Immature natural killer cell (primary cell): Measurements from ENCODE around the gene EPHB2. TPM values are rescaled to one million over a fixed set of nuclear protein-coding genes. Genes with fewer than 3 reads are reported as not detected.

ENCODE experiments used
- DNase-seq, 3 donors: peaks; one replicate each; pipeline ENCODE4 v3.0.0; 2022; ENCODE audit warnings: mixed read lengths in 1 of 3
- H3K27ac Mint-ChIP-seq, 6 donors: one replicate each; pipeline ENCODE4 v1.8.0; 2020; ENCODE audit warnings: mixed read lengths in 6 of 6, mild to moderate bottlenecking in 5 of 6, inconsistent platforms in 4 of 6, moderate library complexity in 3 of 6
- H3K27me3 Mint-ChIP-seq, 3 donors: one replicate each; pipeline ENCODE4 v1.8.0; 2020 to 2021; ENCODE audit warnings: low read depth in 3 of 3, mild to moderate bottlenecking in 3 of 3, mixed read lengths in 3 of 3, moderate library complexity in 3 of 3, inconsistent platforms in 1 of 3
- H3K36me3 Mint-ChIP-seq, 3 donors: one replicate each; pipeline ENCODE4 v1.8.0; 2020; ENCODE audit warnings: mixed read lengths in 3 of 3, inconsistent platforms in 2 of 3, mild to moderate bottlenecking in 2 of 3
- H3K4me1 Mint-ChIP-seq, 2 donors: one replicate each; pipeline ENCODE4 v1.8.0; 2020; ENCODE audit warnings: inconsistent platforms in 2 of 2, mild to moderate bottlenecking in 2 of 2, mixed read lengths in 2 of 2, moderate library complexity in 1 of 2
- H3K4me3 Mint-ChIP-seq, 5 donors: one replicate each; pipeline ENCODE4 v1.8.0; 2020; ENCODE audit warnings: mild to moderate bottlenecking in 5 of 5, mixed read lengths in 5 of 5, inconsistent platforms in 3 of 5, moderate library complexity in 3 of 5
- H3K9me3 Mint-ChIP-seq, 6 donors: one replicate each; pipeline ENCODE4 v1.8.0; 2020; ENCODE audit warnings: mild to moderate bottlenecking in 6 of 6, mixed read lengths in 6 of 6, inconsistent platforms in 4 of 6, moderate library complexity in 3 of 6
- polyA plus RNA-seq, 3 donors: library from polyadenylated mRNA; unstranded; fragments of 300-500 nt; fragmentation: Illumina TruSeq; gene quantifications; one replicate each; pipeline ENCODE4 v1.2.3, GENCODE V29; 2021

EPHB2 gene
- polyA plus RNA-seq, 3 donors from 2014 or later, result not detected

DNA sequence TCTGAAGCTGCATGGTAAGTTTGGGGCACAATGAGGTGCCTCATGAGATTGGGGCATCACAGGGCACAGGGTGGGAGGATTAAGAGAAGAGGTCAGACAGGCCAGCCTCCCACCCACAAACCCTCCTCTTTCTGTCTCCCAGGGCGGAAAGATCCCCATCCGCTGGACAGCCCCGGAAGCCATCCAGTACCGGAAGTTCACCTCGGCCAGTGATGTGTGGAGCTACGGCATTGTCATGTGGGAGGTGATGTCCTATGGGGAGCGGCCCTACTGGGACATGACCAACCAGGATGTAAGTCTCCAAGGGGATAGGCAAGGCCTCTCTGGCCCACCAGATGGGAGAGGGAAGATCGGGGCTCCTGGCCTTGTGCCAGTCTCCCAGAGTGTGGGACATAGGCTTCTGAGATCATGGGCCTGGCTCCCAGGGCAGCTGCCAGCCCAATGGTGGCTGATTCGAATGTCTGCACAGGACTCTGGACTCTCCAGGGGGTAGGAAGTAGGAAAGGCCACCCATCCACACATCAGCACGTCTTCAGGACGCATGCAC lies 198.3 kb downstream of the EPHB2 start:
- Mint-ChIP-seq H3K27ac (no peak overlapping the region), H3K27me3 (peaks cover 1 to 3% (median 2%) of the 10 kb centered on the region in 3 donors), H3K4me3 (no peak overlapping the region), H3K9me3 (no peaks in the 10 kb centered on the region), H3K4me1 (no peaks in the 10 kb centered on the region), H3K36me3 (no peaks in the 10 kb centered on the region)
- no peak for DNase-seq

DNA sequence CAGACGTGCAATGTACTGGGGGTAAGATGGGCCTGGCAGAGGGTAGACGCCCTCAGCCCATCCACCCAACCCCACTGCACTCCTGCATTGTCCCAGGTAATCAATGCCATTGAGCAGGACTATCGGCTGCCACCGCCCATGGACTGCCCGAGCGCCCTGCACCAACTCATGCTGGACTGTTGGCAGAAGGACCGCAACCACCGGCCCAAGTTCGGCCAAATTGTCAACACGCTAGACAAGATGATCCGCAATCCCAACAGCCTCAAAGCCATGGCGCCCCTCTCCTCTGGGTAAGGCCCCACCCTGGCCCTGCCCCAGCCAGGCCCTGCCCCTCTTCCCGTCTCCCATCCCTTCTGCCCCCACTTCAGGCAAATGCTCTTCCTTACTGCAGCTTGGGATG lies 199.6 kb downstream of the EPHB2 start:
- Mint-ChIP-seq H3K27me3 (peaks cover 1 to 5% (median 2%) of the 10 kb centered on the region in 3 donors), H3K4me3 (no peak overlapping the region), H3K36me3 (no peaks in the 10 kb centered on the region), H3K4me1 (no peaks in the 10 kb centered on the region), H3K27ac (no peak overlapping the region), H3K9me3 (no peaks in the 10 kb centered on the region)
- no peak for DNase-seq

DNA sequence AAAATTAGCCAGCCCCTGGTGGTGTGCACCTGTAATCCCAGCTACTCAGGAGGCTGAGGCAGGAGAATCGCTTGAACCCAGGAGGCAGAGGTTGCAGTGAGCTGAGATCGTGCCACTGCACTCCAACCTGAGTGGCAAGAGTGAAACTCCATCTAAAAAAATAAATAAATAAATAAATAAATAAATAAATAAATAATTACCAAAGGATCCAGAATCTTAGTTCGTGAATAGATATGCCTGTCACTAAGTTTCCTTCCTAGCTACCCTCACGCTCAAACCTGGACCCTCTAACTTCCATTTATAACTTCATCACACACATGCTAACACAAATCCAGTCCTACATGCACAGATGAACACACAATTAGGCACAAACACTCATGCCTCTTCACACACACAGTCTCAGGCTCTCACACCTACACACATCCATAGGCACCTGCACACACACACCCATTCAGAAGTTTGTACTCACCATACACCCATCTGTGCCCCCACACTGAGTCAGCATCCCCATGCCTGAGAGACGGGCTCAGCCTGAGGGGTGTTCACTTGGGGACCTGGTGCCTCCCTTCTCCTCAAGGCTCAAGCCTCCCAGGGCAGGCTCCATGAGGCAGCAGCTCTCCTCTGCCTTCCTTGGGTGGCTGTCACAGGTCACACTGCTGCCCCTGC lies 200.5 kb downstream of the EPHB2 start:
- no peak overlapping the region for H3K27ac Mint-ChIP-seq
- no peak overlapping the region for H3K4me3 Mint-ChIP-seq
- no peak for DNase-seq
- no peaks in the 10 kb centered on the region for H3K36me3 Mint-ChIP-seq
- no peaks in the 10 kb centered on the region for H3K9me3 Mint-ChIP-seq
- peaks cover 0 to 6% (median 1%) of the 10 kb centered on the region in 3 donors for H3K27me3 Mint-ChIP-seq
- H3K4me1 Mint-ChIP-seq, result no peaks in the 10 kb centered on the region

DNA sequence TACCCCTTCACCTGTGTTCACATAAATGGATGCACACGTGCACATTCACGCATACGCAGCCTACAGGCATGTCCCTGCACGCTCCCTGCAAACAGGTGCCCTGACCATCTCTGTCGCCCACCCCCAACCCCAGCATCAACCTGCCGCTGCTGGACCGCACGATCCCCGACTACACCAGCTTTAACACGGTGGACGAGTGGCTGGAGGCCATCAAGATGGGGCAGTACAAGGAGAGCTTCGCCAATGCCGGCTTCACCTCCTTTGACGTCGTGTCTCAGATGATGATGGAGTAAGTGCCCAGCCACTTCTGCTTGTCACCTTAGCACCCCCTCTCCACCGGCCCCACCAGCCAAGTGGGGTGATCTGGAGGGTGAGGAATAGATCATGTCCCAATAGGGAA lies 201.7 kb downstream of the EPHB2 start:
- DNase-seq, result no peak
- no peaks in the 10 kb centered on the region for H3K36me3 Mint-ChIP-seq
- H3K4me3 Mint-ChIP-seq, result no peak overlapping the region
- H3K27me3 Mint-ChIP-seq, result peaks cover 0 to 6% (median 1%) of the 10 kb centered on the region in 3 donors
- H3K9me3 Mint-ChIP-seq, result no peaks in the 10 kb centered on the region
- no peaks in the 10 kb centered on the region for H3K4me1 Mint-ChIP-seq
- no peak overlapping the region for H3K27ac Mint-ChIP-seq

DNA sequence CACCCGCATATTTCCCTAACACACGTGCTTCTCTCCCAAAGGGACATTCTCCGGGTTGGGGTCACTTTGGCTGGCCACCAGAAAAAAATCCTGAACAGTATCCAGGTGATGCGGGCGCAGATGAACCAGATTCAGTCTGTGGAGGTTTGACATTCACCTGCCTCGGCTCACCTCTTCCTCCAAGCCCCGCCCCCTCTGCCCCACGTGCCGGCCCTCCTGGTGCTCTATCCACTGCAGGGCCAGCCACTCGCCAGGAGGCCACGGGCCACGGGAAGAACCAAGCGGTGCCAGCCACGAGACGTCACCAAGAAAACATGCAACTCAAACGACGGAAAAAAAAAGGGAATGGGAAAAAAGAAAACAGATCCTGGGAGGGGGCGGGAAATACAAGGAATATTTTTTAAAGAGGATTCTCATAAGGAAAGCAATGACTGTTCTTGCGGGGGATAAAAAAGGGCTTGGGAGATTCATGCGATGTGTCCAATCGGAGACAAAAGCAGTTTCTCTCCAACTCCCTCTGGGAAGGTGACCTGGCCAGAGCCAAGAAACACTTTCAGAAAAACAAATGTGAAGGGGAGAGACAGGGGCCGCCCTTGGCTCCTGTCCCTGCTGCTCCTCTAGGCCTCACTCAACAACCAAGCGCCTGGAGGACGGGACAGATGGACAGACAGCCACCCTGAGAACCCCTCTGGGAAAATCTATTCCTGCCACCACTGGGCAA lies 202.9 kb downstream of the EPHB2 start:
- Mint-ChIP-seq H3K27me3 (peaks cover 0 to 5% (median 4%) of the 10 kb centered on the region in 3 donors), H3K4me3 (no peak overlapping the region), H3K36me3 (no peaks in the 10 kb centered on the region), H3K4me1 (no peaks in the 10 kb centered on the region), H3K27ac (no peak overlapping the region), H3K9me3 (no peaks in the 10 kb centered on the region)
- DNase-seq, result no peak

DNA sequence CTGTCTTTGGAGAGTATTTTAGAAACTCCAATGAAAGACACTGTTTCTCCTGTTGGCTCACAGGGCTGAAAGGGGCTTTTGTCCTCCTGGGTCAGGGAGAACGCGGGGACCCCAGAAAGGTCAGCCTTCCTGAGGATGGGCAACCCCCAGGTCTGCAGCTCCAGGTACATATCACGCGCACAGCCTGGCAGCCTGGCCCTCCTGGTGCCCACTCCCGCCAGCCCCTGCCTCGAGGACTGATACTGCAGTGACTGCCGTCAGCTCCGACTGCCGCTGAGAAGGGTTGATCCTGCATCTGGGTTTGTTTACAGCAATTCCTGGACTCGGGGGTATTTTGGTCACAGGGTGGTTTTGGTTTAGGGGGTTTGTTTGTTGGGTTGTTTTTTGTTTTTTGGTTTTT lies 203.5 kb downstream of the EPHB2 start:
- H3K9me3 Mint-ChIP-seq, result no peaks in the 10 kb centered on the region
- H3K27ac Mint-ChIP-seq, result no peak overlapping the region
- no peak for DNase-seq
- peaks cover 0 to 5% (median 3%) of the 10 kb centered on the region in 3 donors for H3K27me3 Mint-ChIP-seq
- no peak overlapping the region for H3K4me3 Mint-ChIP-seq
- no peaks in the 10 kb centered on the region for H3K36me3 Mint-ChIP-seq
- no peaks in the 10 kb centered on the region for H3K4me1 Mint-ChIP-seq

DNA sequence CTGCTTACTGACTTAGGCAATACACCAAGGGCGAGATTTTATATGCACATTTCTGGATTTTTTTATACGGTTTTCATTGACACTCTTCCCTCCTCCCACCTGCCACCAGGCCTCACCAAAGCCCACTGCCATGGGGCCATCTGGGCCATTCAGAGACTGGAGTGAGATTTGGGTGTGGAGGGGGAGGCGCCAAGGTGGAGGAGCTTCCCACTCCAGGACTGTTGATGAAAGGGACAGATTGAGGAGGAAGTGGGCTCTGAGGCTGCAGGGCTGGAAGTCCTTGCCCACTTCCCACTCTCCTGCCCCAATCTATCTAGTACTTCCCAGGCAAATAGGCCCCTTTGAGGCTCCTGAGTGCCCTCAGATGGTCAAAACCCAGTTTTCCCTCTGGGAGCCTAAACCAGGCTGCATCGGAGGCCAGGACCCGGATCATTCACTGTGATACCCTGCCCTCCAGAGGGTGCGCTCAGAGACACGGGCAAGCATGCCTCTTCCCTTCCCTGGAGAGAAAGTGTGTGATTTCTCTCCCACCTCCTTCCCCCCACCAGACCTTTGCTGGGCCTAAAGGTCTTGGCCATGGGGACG lies 204.1 kb downstream of the EPHB2 start:
- peaks cover 0 to 5% (median 3%) of the 10 kb centered on the region in 3 donors for H3K27me3 Mint-ChIP-seq
- no peak overlapping the region for H3K27ac Mint-ChIP-seq
- H3K9me3 Mint-ChIP-seq, result no peaks in the 10 kb centered on the region
- no peaks in the 10 kb centered on the region for H3K4me1 Mint-ChIP-seq
- H3K36me3 Mint-ChIP-seq, result no peaks in the 10 kb centered on the region
- DNase-seq, result no peak
- no peak overlapping the region for H3K4me3 Mint-ChIP-seq

DNA sequence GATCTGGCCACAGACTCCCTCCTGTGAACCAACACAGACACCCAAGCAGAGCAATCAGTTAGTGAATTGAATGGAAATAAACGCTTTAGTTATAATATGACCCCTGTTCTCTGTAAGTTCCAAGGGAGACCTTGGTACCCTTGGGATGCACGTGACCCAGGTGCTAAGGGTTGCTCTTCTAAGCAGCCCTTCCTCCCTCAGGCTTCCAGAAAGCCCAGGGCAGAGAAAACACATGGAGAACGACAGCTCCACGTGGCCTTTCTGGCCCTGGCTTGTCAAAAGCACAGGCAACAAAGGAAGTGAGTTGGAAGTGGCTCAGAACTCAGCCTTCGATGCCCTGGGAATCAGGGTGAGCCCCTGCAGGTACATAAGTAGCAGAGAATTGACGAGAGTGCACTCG lies 204.6 kb downstream of the EPHB2 start:
- Mint-ChIP-seq H3K27me3 (peaks cover 0 to 5% (median 3%) of the 10 kb centered on the region in 3 donors), H3K27ac (no peak overlapping the region), H3K4me1 (no peaks in the 10 kb centered on the region), H3K36me3 (no peaks in the 10 kb centered on the region), H3K4me3 (no peak overlapping the region), H3K9me3 (no peaks in the 10 kb centered on the region)
- no peak for DNase-seq

DNA sequence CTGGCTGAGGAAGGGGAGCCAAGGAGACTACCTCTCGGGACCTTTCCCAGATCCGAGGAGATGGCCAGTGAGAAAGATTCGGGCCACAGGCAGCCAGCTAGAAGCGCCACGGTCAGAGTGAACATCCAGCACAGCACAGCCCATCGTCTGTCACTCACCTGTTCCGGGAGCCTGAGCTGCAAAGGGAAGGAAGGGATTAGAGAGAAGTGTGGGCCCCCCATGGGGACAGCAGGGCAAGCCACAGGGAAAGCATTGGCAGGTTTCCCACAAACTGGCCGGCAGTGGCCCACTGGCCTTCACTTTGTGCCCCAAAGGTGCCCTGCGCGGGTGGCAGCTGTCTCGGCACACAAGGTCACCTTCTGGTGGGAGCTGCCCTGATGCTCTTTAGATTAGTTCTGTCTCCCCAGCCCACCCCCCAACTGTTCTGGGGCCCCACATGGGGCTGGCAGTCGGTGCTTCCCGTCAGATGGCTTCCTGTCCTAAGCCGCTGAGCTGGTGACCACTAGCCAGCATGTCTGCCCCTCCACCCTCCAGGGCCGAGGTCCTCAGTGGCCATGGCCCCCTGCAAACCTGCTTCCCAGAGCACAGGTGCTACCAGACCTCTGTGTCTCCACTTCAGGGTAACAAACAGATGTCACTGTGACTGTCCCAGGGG lies 205.3 kb downstream of the EPHB2 start:
- H3K27me3 Mint-ChIP-seq, result peaks cover 0 to 6% (median 5%) of the 10 kb centered on the region in 3 donors
- no peak overlapping the region for H3K4me3 Mint-ChIP-seq
- no peak overlapping the region for H3K27ac Mint-ChIP-seq
- no peak for DNase-seq
- no peaks in the 10 kb centered on the region for H3K36me3 Mint-ChIP-seq
- H3K9me3 Mint-ChIP-seq, result no peaks in the 10 kb centered on the region
- no peaks in the 10 kb centered on the region for H3K4me1 Mint-ChIP-seq

DNA sequence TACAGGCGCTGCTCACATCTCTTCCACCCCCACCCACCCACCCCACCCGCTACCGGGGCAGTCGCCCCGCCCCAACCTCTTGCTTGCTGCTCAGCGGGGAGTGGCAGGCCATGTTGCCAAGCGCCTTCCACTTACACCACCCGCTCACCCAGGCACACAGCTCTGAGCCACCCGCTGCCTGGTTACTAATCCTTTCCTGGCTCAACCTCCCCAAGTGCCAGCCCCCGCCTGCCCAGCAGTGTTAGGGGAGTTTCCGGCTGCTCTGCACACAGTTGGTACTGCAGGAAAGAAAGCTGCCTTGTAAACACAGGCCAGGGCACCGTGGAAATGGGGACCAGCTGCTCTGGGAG lies 205.8 kb downstream of the EPHB2 start:
- Mint-ChIP-seq H3K4me3 (no peak overlapping the region), H3K27ac (no peak overlapping the region), H3K9me3 (no peaks in the 10 kb centered on the region), H3K27me3 (peaks cover 0 to 6% (median 5%) of the 10 kb centered on the region in 3 donors), H3K4me1 (no peaks in the 10 kb centered on the region), H3K36me3 (no peaks in the 10 kb centered on the region)
- DNase-seq, result no peak

DNA sequence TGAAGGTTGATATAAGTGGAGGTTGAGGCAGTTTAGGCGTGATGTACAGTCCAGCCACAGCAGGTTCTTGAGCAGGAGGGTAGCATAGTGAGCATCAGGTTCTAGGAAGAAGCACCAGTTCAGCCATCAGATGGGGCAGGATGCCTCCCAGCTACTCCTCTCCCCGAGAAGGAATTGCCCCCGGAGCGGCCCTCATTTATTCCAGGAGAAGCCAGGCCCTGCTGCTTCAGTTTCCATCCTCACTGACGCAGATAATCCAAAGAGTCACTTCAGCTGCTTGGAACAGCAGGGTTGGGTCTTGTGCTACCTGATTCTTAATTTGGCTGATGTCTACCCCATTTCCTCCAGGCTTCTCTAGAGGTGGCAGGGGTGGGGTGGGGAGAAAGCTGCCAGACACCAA lies 207.3 kb downstream of the EPHB2 start:
- H3K4me1 Mint-ChIP-seq, result no peaks in the 10 kb centered on the region
- H3K36me3 Mint-ChIP-seq, result no peaks in the 10 kb centered on the region
- peaks cover 0 to 7% (median 5%) of the 10 kb centered on the region in 3 donors for H3K27me3 Mint-ChIP-seq
- DNase-seq, result no peak
- H3K9me3 Mint-ChIP-seq, result no peaks in the 10 kb centered on the region
- no peak overlapping the region for H3K27ac Mint-ChIP-seq
- no peak overlapping the region for H3K4me3 Mint-ChIP-seq

DNA sequence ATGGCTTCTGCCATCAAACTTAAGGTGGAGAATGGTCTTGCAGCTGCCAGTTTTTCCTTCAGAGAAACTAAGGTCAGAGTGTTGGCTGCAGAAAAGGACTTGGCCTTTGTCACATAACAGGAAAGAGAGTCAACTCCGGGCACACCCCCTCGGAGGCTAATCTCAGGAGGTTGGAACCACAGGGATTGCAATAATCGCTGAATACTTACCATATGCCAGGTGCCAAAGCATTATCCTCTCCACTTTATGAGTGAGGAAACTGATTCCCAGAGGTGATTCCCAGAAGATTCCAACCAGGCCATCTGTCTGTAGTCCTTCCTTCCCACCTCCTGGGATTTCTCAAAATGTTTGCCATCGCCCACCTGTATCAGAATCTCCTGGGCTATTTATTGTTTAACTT lies 208.0 kb downstream of the EPHB2 start:
- H3K36me3 Mint-ChIP-seq, result no peaks in the 10 kb centered on the region
- DNase-seq, result no peak
- H3K4me1 Mint-ChIP-seq, result no peaks in the 10 kb centered on the region
- H3K27ac Mint-ChIP-seq, result no peak overlapping the region
- H3K4me3 Mint-ChIP-seq, result no peak overlapping the region
- H3K27me3 Mint-ChIP-seq, result peaks cover 0 to 7% (median 7%) of the 10 kb centered on the region in 3 donors
- H3K9me3 Mint-ChIP-seq, result no peaks in the 10 kb centered on the region

DNA sequence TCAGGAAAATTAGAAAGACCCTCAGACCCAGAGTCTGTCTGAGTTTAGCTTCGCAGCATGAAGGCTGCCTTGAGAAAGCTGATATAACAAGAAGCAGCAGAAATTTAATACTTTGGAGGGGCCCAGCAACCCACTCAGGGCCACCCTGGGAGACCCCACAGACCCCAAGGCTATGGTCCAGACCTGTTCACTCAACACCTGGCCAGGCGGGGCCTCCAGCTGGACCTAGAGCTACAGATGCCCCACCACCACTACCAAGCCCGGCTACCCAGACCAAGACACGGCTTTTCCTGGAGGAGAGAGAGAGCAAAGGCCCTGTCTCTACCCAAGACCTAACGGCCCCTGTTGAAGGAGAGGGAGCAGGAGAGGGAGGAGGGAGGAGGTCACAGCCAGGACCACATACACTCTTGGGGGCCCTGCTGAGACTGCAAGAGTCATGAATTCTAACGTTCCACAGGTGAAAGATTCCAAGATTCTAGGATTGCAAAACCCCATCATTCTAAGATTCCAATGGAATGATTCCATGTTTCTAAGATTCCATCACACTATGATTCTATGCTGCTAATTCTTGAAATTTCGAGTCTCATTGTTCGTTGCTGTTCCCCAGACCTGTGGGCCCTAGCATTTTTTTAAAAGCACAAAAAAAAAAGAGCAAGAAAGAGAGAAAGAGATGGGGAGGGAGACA lies 208.8 kb downstream of the EPHB2 start:
- Mint-ChIP-seq H3K27me3 (peaks cover 0 to 7% (median 7%) of the 10 kb centered on the region in 3 donors), H3K4me1 (no peaks in the 10 kb centered on the region), H3K4me3 (no peak overlapping the region), H3K9me3 (no peaks in the 10 kb centered on the region), H3K36me3 (no peaks in the 10 kb centered on the region), H3K27ac (no peak overlapping the region)
- DNase-seq, result no peak
